ENCODE measurements around the gene AFG1L.
"Not testable (repeated sequence)": the region's sequence is repeated elsewhere in the genome, so short reads cannot be mapped to it uniquely, and the experiment has no call there.

Gene AFG1L

GRCh38 chr6:108268845-108269244, 26.0 kb upstream of the AFG1L start:
- Histone ChIP-seq H2AFZ (ENCODE audit: low read depth, low read length) (no peak overlapping the region), H3K4me1 (ENCODE audit: insufficient read depth, low read length) (no peaks in the 10 kb centered on the region), H3K9me3 (ENCODE audit: low read length) (no peaks in the 10 kb centered on the region), H3K27me3 (ENCODE audit: insufficient read depth, low read length) (no peaks in the 10 kb centered on the region), H3K36me3 (ENCODE audit: insufficient read depth, low read length) (no peaks in the 10 kb centered on the region), H3K4me3 (ENCODE audit: low read length) (no peak overlapping the region)

DNA sequence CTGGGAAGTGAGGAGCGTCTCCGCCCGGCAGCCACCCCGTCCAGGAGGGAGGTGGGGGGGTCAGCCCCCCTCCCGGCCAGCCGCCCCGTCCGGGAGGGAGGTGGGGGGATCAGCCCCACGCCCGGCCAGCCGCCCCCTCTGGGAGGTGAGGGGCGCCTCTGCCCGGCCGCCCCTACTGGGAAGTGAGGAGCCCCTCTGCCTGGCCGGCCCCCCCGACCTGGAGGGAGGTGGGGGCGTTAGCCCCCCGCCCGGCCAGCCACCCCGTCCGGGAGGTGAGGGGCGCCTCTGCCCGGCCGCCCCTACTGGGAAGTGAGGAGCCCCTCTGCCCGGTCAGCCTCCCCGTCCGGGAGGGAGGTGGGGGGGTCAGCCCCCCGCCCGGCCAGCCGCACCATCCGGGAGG, 24.9 kb upstream of the AFG1L start:
- H3K4me3 ChIP-seq (ENCODE audit: low read length); H3K36me3 ChIP-seq (ENCODE audit: insufficient read depth, low read length); H3K9me3 ChIP-seq (ENCODE audit: low read length); H3K4me1 ChIP-seq (ENCODE audit: insufficient read depth, low read length); H3K27me3 ChIP-seq (ENCODE audit: insufficient read depth, low read length); H2AFZ ChIP-seq (ENCODE audit: low read depth, low read length): not testable (repeated sequence)

GRCh38 chr6:108274546-108274945, 20.3 kb upstream of the AFG1L start:
- H3K27me3 ChIP-seq (ENCODE audit: insufficient read depth, low read length), result no peaks in the 10 kb centered on the region
- H3K4me1 ChIP-seq (ENCODE audit: insufficient read depth, low read length), result no peaks in the 10 kb centered on the region
- no peak overlapping the region for H2AFZ ChIP-seq (ENCODE audit: low read depth, low read length)
- no peaks in the 10 kb centered on the region for H3K9me3 ChIP-seq (ENCODE audit: low read length)
- H3K4me3 ChIP-seq (ENCODE audit: low read length), result no peak overlapping the region
- H3K36me3 ChIP-seq (ENCODE audit: insufficient read depth, low read length), result no peaks in the 10 kb centered on the region

DNA sequence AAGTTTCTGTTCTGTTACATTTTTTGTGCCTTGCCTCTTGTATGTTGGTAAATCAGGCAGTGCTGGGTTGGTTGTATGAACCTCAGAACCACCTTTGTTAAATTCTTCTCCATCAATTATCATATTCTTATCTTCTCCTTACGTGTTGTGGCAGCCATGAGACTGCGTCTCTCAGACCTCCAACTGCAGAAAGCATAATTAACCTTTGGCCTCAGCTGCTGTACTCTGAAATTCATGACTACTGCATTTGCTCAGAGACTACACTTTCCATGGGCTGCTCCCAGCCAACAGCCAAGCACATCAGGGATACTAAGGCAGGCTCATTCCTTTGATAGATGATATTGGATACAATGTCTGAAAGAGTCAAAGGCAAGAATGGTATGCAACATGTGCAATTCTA, 18.9 kb upstream of the AFG1L start:
- Histone ChIP-seq H3K4me1 (ENCODE audit: insufficient read depth, low read length) (no peaks in the 10 kb centered on the region), H3K27me3 (ENCODE audit: insufficient read depth, low read length) (no peaks in the 10 kb centered on the region), H3K9me3 (ENCODE audit: low read length) (no peaks in the 10 kb centered on the region), H3K36me3 (ENCODE audit: insufficient read depth, low read length) (no peaks in the 10 kb centered on the region), H3K4me3 (ENCODE audit: low read length) (no peak overlapping the region), H2AFZ (ENCODE audit: low read depth, low read length) (no peak overlapping the region)

- H3K9me3 ChIP-seq (ENCODE audit: low read length), result no peaks in the 10 kb centered on the region
- no peaks in the 10 kb centered on the region for H3K4me1 ChIP-seq (ENCODE audit: insufficient read depth, low read length)
- H3K36me3 ChIP-seq (ENCODE audit: insufficient read depth, low read length), result no peaks in the 10 kb centered on the region
- H3K27me3 ChIP-seq (ENCODE audit: insufficient read depth, low read length), result no peaks in the 10 kb centered on the region
- H2AFZ ChIP-seq (ENCODE audit: low read depth, low read length), result no peak overlapping the region
- H3K4me3 ChIP-seq (ENCODE audit: low read length), result no peak overlapping the region
Measured at GRCh38 chr6:108277295-108277694, 17.6 kb upstream of the AFG1L start.

GRCh38 chr6:108277831-108278230, 17.0 kb upstream of the AFG1L start:
- H3K4me1 ChIP-seq (ENCODE audit: insufficient read depth, low read length), result no peaks in the 10 kb centered on the region
- no peaks in the 10 kb centered on the region for H3K27me3 ChIP-seq (ENCODE audit: insufficient read depth, low read length)

GRCh38 chr6:108285381-108285780, 9.5 kb upstream of the AFG1L start:
- Histone ChIP-seq H3K9me3 (ENCODE audit: low read length) (no peaks in the 10 kb centered on the region), H2AFZ (ENCODE audit: low read depth, low read length) (no peak overlapping the region), H3K4me3 (ENCODE audit: low read length) (no peak overlapping the region)

More at GRCh38 chr6:108277831-108278230, 17.0 kb upstream of the AFG1L start:
- H2AFZ ChIP-seq (ENCODE audit: low read depth, low read length), result no peak overlapping the region
- H3K9me3 ChIP-seq (ENCODE audit: low read length), result no peaks in the 10 kb centered on the region
- H3K4me3 ChIP-seq (ENCODE audit: low read length), result no peak overlapping the region
- H3K36me3 ChIP-seq (ENCODE audit: insufficient read depth, low read length), result no peaks in the 10 kb centered on the region

GRCh38 chr6:108286366-108286765, 8.5 kb upstream of the AFG1L start:
- Histone ChIP-seq H3K36me3 (ENCODE audit: insufficient read depth, low read length) (no peaks in the 10 kb centered on the region), H3K27me3 (ENCODE audit: insufficient read depth, low read length) (no peaks in the 10 kb centered on the region), H2AFZ (ENCODE audit: low read depth, low read length) (no peak overlapping the region), H3K9me3 (ENCODE audit: low read length) (no peaks in the 10 kb centered on the region), H3K4me3 (ENCODE audit: low read length) (no peak overlapping the region), H3K4me1 (ENCODE audit: insufficient read depth, low read length) (no peaks in the 10 kb centered on the region)

More at GRCh38 chr6:108285381-108285780, 9.5 kb upstream of the AFG1L start:
- Histone ChIP-seq H3K4me1 (ENCODE audit: insufficient read depth, low read length) (no peaks in the 10 kb centered on the region), H3K27me3 (ENCODE audit: insufficient read depth, low read length) (no peaks in the 10 kb centered on the region), H3K36me3 (ENCODE audit: insufficient read depth, low read length) (no peaks in the 10 kb centered on the region)

- H2AFZ ChIP-seq (ENCODE audit: low read depth, low read length), result no peak overlapping the region
- H3K4me1 ChIP-seq (ENCODE audit: insufficient read depth, low read length), result no peaks in the 10 kb centered on the region
- no peaks in the 10 kb centered on the region for H3K27me3 ChIP-seq (ENCODE audit: insufficient read depth, low read length)
- no peaks in the 10 kb centered on the region for H3K9me3 ChIP-seq (ENCODE audit: low read length)
- no peaks in the 10 kb centered on the region for H3K36me3 ChIP-seq (ENCODE audit: insufficient read depth, low read length)
- no peak overlapping the region for H3K4me3 ChIP-seq (ENCODE audit: low read length)
Measured at GRCh38 chr6:108287373-108287772, 7.5 kb upstream of the AFG1L start.

GRCh38 chr6:108288742-108289141, 6.1 kb upstream of the AFG1L start:
- H3K4me1 ChIP-seq (ENCODE audit: insufficient read depth, low read length), result no peaks in the 10 kb centered on the region
- no peaks in the 10 kb centered on the region for H3K36me3 ChIP-seq (ENCODE audit: insufficient read depth, low read length)
- H3K4me3 ChIP-seq (ENCODE audit: low read length), result no peak overlapping the region
- H2AFZ ChIP-seq (ENCODE audit: low read depth, low read length), result no peak overlapping the region
- H3K9me3 ChIP-seq (ENCODE audit: low read length), result no peaks in the 10 kb centered on the region
- H3K27me3 ChIP-seq (ENCODE audit: insufficient read depth, low read length), result no peaks in the 10 kb centered on the region

- no peaks in the 10 kb centered on the region for H3K9me3 ChIP-seq (ENCODE audit: low read length)
Measured at GRCh38 chr6:108291091-108291490, 3.8 kb upstream of the AFG1L start.

GRCh38 chr6:108292561-108292960, 2.3 kb upstream of the AFG1L start:
- not testable (repeated sequence) for H3K36me3 ChIP-seq (ENCODE audit: insufficient read depth, low read length); H2AFZ ChIP-seq (ENCODE audit: low read depth, low read length); H3K4me3 ChIP-seq (ENCODE audit: low read length); H3K27me3 ChIP-seq (ENCODE audit: insufficient read depth, low read length); H3K9me3 ChIP-seq (ENCODE audit: low read length); H3K4me1 ChIP-seq (ENCODE audit: insufficient read depth, low read length)

More at GRCh38 chr6:108291091-108291490, 3.8 kb upstream of the AFG1L start:
- no peak overlapping the region for H2AFZ ChIP-seq (ENCODE audit: low read depth, low read length)
- no peak overlapping the region for H3K4me3 ChIP-seq (ENCODE audit: low read length)
- H3K4me1 ChIP-seq (ENCODE audit: insufficient read depth, low read length), result peaks cover 7% of the 10 kb centered on the region
- no peaks in the 10 kb centered on the region for H3K36me3 ChIP-seq (ENCODE audit: insufficient read depth, low read length)
- no peaks in the 10 kb centered on the region for H3K27me3 ChIP-seq (ENCODE audit: insufficient read depth, low read length)

- H3K9me3 ChIP-seq (ENCODE audit: low read length), result no peaks in the 10 kb centered on the region
- H3K4me3 ChIP-seq (ENCODE audit: low read length), result peak overlapping the region; percentile 90
- H3K36me3 ChIP-seq (ENCODE audit: insufficient read depth, low read length), result no peaks in the 10 kb centered on the region
- H3K4me1 ChIP-seq (ENCODE audit: insufficient read depth, low read length), result peaks cover 7% of the 10 kb centered on the region
- no peaks in the 10 kb centered on the region for H3K27me3 ChIP-seq (ENCODE audit: insufficient read depth, low read length)
- H2AFZ ChIP-seq (ENCODE audit: low read depth, low read length), result peak overlapping the region; percentile 89
Measured at GRCh38 chr6:108293527-108294296, 1.1 kb upstream of the AFG1L start.

DNA sequence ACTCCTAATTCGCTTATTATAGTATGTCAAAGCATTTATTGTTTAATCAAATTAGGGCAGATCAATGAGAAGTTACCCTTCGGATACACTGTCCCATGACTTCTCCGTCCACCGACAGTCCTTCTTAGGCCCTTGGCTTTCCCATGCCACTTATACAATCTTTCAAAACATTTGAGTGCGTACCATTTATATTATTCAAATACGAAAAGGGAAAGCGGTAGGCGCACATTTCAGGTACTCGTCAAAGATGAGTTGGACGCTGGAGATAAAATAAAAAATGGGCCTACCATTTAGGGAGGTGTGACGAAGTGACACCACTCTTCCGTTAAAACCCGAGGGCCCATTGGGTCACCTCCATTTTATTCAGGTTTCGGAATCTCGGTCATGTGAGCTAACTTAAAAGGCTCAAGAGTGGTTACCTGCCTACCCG, 542 bp upstream of the AFG1L start:
- peaks cover 7% of the 10 kb centered on the region for H3K4me1 ChIP-seq (ENCODE audit: insufficient read depth, low read length)
- peak overlapping the region; percentile 89 for H2AFZ ChIP-seq (ENCODE audit: low read depth, low read length)
- peak overlapping the region; percentile 90 for H3K4me3 ChIP-seq (ENCODE audit: low read length)
- H3K9me3 ChIP-seq (ENCODE audit: low read length), result no peaks in the 10 kb centered on the region
- no peaks in the 10 kb centered on the region for H3K36me3 ChIP-seq (ENCODE audit: insufficient read depth, low read length)
- H3K27me3 ChIP-seq (ENCODE audit: insufficient read depth, low read length), result no peaks in the 10 kb centered on the region
